NK-92 (cell line): ENCODE data around the gene COX4I1.
"Not testable (repeated sequence)": the region's sequence is repeated elsewhere in the genome, so short reads cannot be mapped to it uniquely, and the experiment has no call there.

Experiments used
- DNase-seq: peaks from one replicate; lab custom pipeline; 2025; ENCODE audit not compliant: unreplicated experiment; lab: John Stamatoyannopoulos, UW

COX4I1 gene

DNA sequence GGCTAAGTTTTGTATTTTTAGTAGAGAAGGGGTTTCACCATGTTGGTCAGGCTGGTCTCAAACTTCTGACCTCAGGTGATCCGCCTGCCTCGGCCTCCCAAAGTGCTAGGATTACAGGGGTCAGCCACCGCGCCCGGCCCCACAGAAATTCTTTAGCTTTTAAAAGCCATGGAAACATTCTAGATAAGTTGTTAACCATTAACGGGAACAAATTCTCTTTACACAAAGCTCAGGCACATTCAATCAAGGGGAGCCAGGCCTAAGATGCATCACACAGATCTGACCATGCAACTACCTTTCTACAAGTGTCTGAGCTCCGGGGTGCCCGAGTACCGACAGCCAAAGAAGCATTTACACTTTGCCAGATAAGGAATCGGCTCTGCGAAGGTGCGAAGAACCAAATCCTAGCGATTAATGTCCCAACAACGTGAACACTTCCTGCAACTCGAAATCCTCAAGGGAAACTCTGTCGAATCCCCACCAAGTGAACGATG, 1.2 kb upstream of the COX4I1 start:
- no peak for DNase-seq

DNA sequence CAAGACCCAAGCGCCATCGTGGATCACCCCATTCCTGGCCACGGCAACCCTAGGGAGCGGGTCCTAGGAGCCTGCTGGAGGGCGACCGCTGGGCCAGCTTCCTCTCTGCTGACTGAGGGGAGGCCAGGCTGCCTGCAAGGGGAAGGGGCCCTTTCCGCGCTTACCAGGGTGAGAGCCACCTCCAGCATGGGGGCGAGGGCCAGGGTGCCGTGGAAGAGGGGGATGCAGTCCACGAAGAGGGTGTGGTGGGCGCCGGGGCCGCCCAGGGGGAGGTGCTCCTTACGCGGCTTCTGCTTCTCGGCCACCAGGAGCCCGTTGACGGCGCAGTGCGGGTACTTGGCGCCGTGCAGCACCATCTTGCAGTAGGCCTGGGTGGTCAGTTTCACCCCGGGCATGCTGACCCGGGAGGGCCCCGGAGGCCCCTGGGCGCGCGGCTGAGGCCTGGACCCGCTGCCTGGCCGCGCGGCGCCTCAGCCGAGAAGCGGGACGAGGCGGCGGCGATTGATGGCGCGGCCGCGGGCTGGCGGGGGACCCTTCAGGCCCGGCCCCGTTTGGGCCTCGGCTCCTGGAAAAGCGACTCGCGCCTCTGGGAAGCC, 496 bp upstream of the COX4I1 start:
- DNase-seq: no peak

DNA sequence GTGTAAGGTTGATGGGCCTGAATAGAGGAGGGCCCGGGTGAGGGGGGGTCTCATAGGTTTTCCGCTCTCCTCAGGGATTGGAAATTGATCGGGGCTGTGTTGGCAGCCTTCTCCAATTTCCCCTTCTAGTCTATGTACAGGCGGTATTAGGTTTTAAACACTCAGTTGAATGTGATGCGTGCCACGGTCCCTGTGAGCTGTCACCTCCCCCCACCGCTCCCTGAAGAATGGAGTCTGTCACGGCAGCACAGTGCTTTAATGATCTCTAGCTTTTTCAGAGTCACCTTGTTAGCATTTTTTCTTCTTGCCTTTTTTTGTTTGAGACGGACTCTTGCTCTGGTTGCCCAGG, 800 bp downstream of the COX4I1 start:
- no peak for DNase-seq

- no peak for DNase-seq
Observed at GRCh38 chr16:85803570-85803969, 4.1 kb downstream of the COX4I1 start.

DNA sequence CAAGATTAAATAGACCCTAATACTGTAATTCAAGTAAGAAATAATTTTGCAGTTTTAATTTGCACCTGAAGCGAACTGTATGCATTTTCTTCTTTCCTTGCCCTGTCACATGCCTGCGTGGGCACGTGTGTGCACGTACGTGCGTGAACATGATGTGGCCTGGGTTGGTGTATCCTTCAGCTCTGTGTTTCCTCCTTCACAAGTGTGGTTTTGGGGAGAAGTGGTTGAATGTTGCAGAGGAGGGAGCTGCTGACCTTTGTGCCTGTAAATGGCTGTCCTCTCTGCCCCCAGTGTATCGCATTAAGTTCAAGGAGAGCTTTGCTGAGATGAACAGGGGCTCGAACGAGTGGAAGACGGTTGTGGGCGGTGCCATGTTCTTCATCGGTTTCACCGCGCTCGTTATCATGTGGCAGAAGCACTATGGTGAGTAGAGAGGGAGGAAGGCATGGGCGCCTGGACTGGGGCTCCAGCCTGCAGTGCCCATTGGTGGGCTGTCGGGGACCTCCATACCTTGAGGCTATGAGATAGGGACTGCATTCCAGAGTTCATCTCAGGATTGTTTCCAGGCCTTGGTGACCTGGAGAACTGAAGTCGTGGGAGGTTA, 6.0 kb downstream of the COX4I1 start:
- no peak for DNase-seq

DNA sequence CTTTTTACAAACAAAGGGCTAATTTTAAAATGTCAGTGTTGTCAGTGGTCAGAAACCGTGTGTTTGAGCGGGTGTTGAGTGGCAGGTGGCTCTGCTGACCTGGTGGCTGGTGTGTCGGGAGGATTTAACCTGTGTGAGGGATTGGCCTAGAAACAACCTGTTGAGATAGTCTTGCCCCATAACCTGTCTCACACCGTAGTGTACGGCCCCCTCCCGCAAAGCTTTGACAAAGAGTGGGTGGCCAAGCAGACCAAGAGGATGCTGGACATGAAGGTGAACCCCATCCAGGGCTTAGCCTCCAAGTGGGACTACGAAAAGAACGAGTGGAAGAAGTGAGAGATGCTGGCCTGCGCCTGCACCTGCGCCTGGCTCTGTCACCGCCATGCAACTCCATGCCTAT, 7.0 kb downstream of the COX4I1 start:
- no peak for DNase-seq

DNA sequence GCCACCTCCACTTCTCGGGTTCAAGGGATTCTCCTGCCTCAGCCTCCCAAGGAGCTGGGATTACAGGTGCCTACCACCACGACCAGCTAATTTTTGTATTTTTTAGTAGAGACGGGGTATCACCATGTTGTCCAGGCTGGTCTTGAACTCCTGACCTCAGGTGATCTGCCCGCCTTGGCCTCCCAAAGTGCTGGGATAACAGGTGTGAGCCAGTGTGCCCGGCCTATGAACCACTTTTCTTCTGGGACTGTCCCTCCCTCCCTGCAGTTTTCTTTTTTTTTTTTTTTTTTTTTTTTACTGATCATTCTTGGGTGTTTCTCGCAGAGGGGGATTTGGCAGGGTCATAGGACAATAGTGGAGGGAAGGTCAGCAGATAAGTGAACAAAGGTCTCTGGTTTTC, 7.8 kb downstream of the COX4I1 start:
- not testable (repeated sequence) for DNase-seq

- DNase-seq: not testable (repeated sequence)
Observed at GRCh38 chr16:85808104-85808503, 8.6 kb downstream of the COX4I1 start.

GRCh38 chr16:85808926-85809325, 9.4 kb downstream of the COX4I1 start:
- DNase-seq: no peak

GRCh38 chr16:85809645-85810044, 10.2 kb downstream of the COX4I1 start:
- DNase-seq: no peak

- no peak for DNase-seq
Observed at GRCh38 chr16:85810097-85810741, 10.7 kb downstream of the COX4I1 start.

- DNase-seq: no peak
Observed at GRCh38 chr16:85810742-85811115, 11.2 kb downstream of the COX4I1 start.

DNA sequence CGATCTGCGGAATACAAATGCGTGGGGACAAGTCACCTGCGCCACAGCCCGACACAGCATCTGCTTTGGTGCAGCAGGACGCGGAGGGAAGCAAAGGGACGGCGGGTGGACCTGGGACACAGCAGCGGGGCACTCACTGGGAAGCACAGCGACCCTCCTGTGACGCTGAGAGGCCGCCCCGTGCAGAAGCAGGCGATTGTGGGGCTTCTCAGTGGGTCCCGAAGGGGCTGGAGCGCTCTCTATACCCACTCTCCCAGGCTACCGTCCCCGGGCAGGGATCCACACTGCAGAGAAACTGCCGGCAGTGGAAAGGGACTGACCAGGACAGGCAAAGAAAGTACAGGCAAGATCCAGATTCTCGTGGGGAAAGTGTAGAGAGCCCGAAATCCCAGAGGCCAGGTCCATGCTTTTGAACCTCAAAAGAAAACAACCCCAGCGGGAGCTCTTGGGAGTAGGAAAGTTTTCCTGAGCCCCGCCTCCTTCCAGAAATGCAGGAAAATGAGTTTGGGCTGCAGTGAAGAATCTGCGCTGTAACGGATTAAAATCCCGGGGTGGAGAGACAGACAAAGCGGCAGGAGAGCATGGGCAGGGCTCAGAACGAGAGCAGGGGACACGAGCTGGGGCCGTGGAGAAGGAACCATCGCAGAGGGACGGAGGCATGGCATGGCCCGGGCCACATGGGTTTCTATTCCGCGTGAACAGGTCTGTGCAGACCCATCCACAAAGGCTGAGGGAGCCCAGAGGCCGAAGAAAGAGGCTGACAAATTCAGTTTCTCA, 12.7 kb downstream of the COX4I1 start:
- DNase-seq: no peak

DNA sequence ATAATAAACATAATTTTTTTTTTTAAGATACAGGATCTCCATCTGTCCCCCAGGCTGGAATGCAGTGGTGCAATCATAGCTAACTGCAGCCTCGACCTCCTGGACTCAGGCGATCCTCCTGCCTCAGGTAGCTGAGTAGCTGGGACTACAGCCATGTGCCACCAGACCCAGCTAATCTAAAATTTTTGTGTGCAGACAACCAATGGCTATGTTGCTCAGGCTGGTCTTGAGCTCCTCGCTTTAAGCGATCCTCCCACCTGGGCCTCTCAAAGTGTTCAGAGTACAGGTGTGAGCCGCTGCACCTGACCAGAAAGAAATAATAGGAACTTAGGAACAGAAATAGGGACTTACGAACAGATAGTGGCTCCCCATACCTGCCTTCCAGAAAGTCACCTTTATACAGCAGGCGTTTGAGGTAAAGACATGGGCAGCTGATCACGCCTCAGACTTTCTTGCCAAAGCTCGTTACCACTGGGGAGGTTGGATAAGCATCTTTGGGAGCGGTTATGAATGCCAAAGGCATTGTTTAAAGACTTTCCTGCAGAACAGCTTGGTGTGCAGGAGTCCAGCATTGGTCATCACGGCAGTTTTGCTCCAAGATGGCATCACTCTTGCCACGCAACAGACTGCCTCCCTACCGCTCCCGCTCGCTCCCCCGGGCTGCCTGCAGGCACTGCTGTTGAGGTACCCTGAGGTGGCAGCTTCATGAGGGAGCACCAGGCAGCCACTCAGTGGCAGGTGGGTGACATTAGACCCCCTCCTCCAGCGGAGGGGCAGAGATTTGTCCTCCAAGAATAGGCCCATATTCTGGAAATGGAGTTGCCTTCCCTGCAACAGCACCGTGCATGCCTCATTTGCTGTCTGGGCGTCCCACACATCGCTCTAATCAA, 13.6 kb downstream of the COX4I1 start:
- no peak for DNase-seq

- no peak for DNase-seq
Observed at GRCh38 chr16:85816159-85816558, 16.7 kb downstream of the COX4I1 start.

DNA sequence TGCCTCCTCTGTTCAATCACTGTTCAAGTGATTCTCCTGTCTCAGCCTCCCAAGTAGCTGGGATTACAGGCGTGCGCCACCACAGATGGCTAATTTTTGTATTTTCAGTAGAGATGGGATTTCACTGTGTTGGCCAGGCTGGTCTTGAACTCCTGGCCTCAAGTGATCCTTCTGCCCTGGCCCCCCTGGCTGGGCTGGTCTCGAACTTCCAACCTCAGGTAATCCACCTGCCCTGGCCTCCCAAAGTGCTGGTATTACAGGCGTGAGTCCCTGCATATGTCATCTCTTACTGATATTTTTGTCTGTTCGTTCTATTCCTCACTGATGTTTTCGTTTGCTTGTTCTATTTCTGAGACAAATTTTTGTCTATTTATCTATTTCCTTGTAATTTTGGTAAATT, 17.7 kb downstream of the COX4I1 start:
- DNase-seq: not testable (repeated sequence)

GRCh38 chr16:85819245-85819644, 19.8 kb downstream of the COX4I1 start:
- DNase-seq: no peak

GRCh38 chr16:85819771-85820170, 20.3 kb downstream of the COX4I1 start:
- no peak for DNase-seq

- no peak for DNase-seq
Observed at GRCh38 chr16:85820604-85821372, 21.3 kb downstream of the COX4I1 start.
